Transverse colon (tissue), 4 donors: ENCODE data around the gene MPO. TPM values are rescaled to one million over a fixed set of nuclear protein-coding genes. Genes with fewer than 3 reads are reported as not detected.

Experiments
- DNase-seq: peaks from one replicate; pipeline ENCODE4 v3.0.0-alpha.2; 2019
- H3K27ac ChIP-seq, 4 donors: fragments of 200-600 bp; sonication (generic); 2 replicates each; pipeline ENCODE4 v1.5.1; 2016 to 2018; ENCODE audit warnings: inconsistent platforms in 4 of 4
- H3K27me3 ChIP-seq: fragments of 200-600 bp; sonication (generic); 2 replicates; pipeline ENCODE4 v1.5.1; 2017; ENCODE audit warnings: inconsistent platforms
- H3K36me3 ChIP-seq, 4 donors: fragments of 200-600 bp; sonication (generic); 2 replicates each; pipeline ENCODE4 v1.5.1; 2017 to 2019; ENCODE audit warnings: inconsistent platforms in 4 of 4
- H3K4me1 ChIP-seq, 4 donors: fragments of 200-600 bp; sonication (generic); 2 replicates each; pipeline ENCODE4 v1.5.1; 2017 to 2020; ENCODE audit warnings: inconsistent platforms in 4 of 4
- H3K4me3 ChIP-seq, 4 donors: fragments of 200-600 bp; sonication (generic); 1 replicate in 1 of 4; 2 replicates in 3 of 4; pipeline versions ENCODE4 v1.5.1 to v1.6.1; 2017 to 2019; ENCODE audit warnings: inconsistent platforms in 4 of 4
- H3K9me3 ChIP-seq, 2 donors: fragments of 200-600 bp; sonication (generic); 2 replicates each; pipeline ENCODE4 v1.5.1; 2017 to 2019; ENCODE audit warnings: inconsistent platforms in 2 of 2
- CTCF ChIP-seq, 5 experiments: fragments of 200-600 bp in 3 of 5; fragments of 450-650 bp in 2 of 5; sonication (generic) in 3 of 5; IDR thresholded peaks; 1 replicate in 2 of 5; 2 replicates in 3 of 5; pipeline ENCODE4 v1.5.1; 2016 to 2017; ENCODE audit warnings: antibody characterized with exemption in 5 of 5, inconsistent platforms in 3 of 5, mild to moderate bottlenecking in 2 of 5, moderate library complexity in 1 of 5
- EP300 ChIP-seq: sonication (generic); formaldehyde crosslinking; IDR thresholded peaks from one replicate; pipeline ENCODE4 v1.6.1; 2017; ENCODE audit warnings: antibody characterized with exemption, low read depth
- POLR2A ChIP-seq: fragments of 450-650 bp; IDR thresholded peaks from one replicate; pipeline ENCODE4 v1.6.1; 2016; ENCODE audit warnings: antibody characterized with exemption, mild to moderate bottlenecking, moderate library complexity
- POLR2AphosphoS5 ChIP-seq, 3 donors: sonication (generic); formaldehyde crosslinking; IDR thresholded peaks; one replicate each; pipeline ENCODE4 v1.6.1; 2016; ENCODE audit warnings: antibody characterized with exemption in 3 of 3
- WGBS, 2 donors: methylation state at CpG; one replicate each; pipeline ENCODE4 v1.1.5; 2018; ENCODE audit warnings: low coverage in 1 of 2; 5-methylcytosine and 5-hydroxymethylcytosine counted together
- in situ Hi-C, 4 donors: fragments of 200-750 bp; cut with MboI; loops; one replicate each; pipeline versions ENCODE4 v1.15.0 to v1.15.1; 2017; ENCODE audit warnings: low sequenced_read_pairs in 3 of 4, low pct_ligation_motif_present in 1 of 4, low pct_unique_long_range_greater_than_20kb in 1 of 4
- intact Hi-C: fragments of 100-400 bp; cut with DNase I; formaldehyde crosslinking; loops from one replicate; pipeline ENCODE4 v1.15.1; 2023; ENCODE audit warnings: low total_unique reads
- total RNA-seq, 4 donors: library from RNA; depleted of rRNA; stranded (reverse); fragments of >200 nt; gene quantifications; one replicate each; pipeline ENCODE4 v1.1.0, GENCODE V29; 2016

MPO gene
- total RNA-seq, 4 donors from 2014 or later: not detected

GRCh38 chr17:58315750-58316149 is 35.0 kb upstream of the MPO start:
- no peak for TF ChIP-seq CTCF (IDR thresholded peaks at IDR 0.05)
- no peak for TF ChIP-seq POLR2AphosphoS5 (IDR thresholded peaks at IDR 0.05)
- no peak for TF ChIP-seq EP300
- no peak for TF ChIP-seq POLR2A
- no peak for DNase-seq
- in situ Hi-C loops: loop anchor here in 3 of 4 donors (5.0 to 10.0 kb wide), 3 partner anchors 99 to 132 kb away; partner anchors contain the start of gene RNF43 (in 1 of the 3)
- intact Hi-C loops: no loop called here
- Histone ChIP-seq H3K27me3 (no peaks in the 10 kb centered on the region), H3K4me3 (no peak overlapping the region), H3K27ac (no peak overlapping the region), H3K36me3 (no peaks in the 10 kb centered on the region), H3K4me1 (peaks cover 0 to 7% (median 4%) of the 10 kb centered on the region in 4 donors), H3K9me3 (no peaks in the 10 kb centered on the region)
- WGBS, 2 donors: 80 to 94% methylated on average over 1 to 4 of the region's 4 CpGs

GRCh38 chr17:58315281-58315711 is 34.6 kb upstream of the MPO start:
- Histone ChIP-seq H3K27ac (no peak overlapping the region), H3K4me3 (no peak overlapping the region), H3K27me3 (no peaks in the 10 kb centered on the region), H3K4me1 (peaks cover 0 to 7% (median 4%) of the 10 kb centered on the region in 4 donors), H3K36me3 (no peaks in the 10 kb centered on the region), H3K9me3 (no peaks in the 10 kb centered on the region)
- WGBS, 2 donors: 90% methylated on average over 6 of the region's 6 CpGs; no CpG with 5 or more reads in 1 of the 2 donors
- TF ChIP-seq POLR2A (no peak), POLR2AphosphoS5 (IDR thresholded peaks at IDR 0.05) (no peak), CTCF (IDR thresholded peaks at IDR 0.05) (no peak), EP300 (no peak)
- intact Hi-C loops (no loop called here), in situ Hi-C loops (loop anchor here in 3 of 4 donors (5.0 to 10.0 kb wide), 3 partner anchors 100 to 132 kb away; partner anchors contain the start of gene RNF43 (in 1 of the 3))
- no peak for DNase-seq

GRCh38 chr17:58314706-58315015 is 33.9 kb upstream of the MPO start:
- no peaks in the 10 kb centered on the region for H3K27me3 ChIP-seq
- H3K4me1 ChIP-seq: peaks cover 0 to 7% (median 4%) of the 10 kb centered on the region in 4 donors
- TF ChIP-seq POLR2A (no peak), EP300 (no peak), CTCF (IDR thresholded peaks at IDR 0.05) (no peak), POLR2AphosphoS5 (IDR thresholded peaks at IDR 0.05) (no peak)
- no peak overlapping the region for H3K4me3 ChIP-seq
- WGBS, 2 donors: 93 to 97% methylated on average over 5 to 6 of the region's 6 CpGs
- intact Hi-C loops: no loop called here
- H3K36me3 ChIP-seq: no peaks in the 10 kb centered on the region
- no peak overlapping the region for H3K27ac ChIP-seq
- DNase-seq: no peak
- in situ Hi-C loops: loop anchor here in 3 of 4 donors (5.0 to 10.0 kb wide), 3 partner anchors 100 to 133 kb away; partner anchors contain the start of gene RNF43 (in 1 of the 3)
- H3K9me3 ChIP-seq: no peaks in the 10 kb centered on the region

GRCh38 chr17:58313815-58314705 is 33.3 kb upstream of the MPO start:
- intact Hi-C loops: no loop called here
- 73 to 80% methylated on average over 6 to 7 of the region's 7 CpGs for WGBS, 2 donors
- TF ChIP-seq CTCF (IDR thresholded peaks at IDR 0.05) (no peak), EP300 (no peak), POLR2A (no peak), POLR2AphosphoS5 (IDR thresholded peaks at IDR 0.05) (no peak)

More at GRCh38 chr17:58313815-58314705, 33.3 kb upstream of the MPO start:
- Histone ChIP-seq H3K27me3 (no peaks in the 10 kb centered on the region), H3K27ac (no peak overlapping the region), H3K4me1 (peaks cover 0 to 7% (median 4%) of the 10 kb centered on the region in 4 donors), H3K4me3 (no peak overlapping the region), H3K9me3 (no peaks in the 10 kb centered on the region), H3K36me3 (no peaks in the 10 kb centered on the region)
- no peak for DNase-seq
- in situ Hi-C loops: loop anchor here in 2 of 4 donors (10.0 kb wide), 2 partner anchors 101 to 131 kb away; partner anchors contain the start of gene RNF43 (in 1 of the 2)
